AG10803 (cell line): ENCODE results near the gene BCR.
A peak's percentile ranks its signal among the peaks of the same experiment; 100 is the strongest.

Experiments used
- DNase-seq: peaks from one replicate; pipeline ENCODE4 v3.0.0; 2010; ENCODE audit warnings: low read depth
- H3K4me3 ChIP-seq: 2 replicates; pipeline ENCODE4 v1.5.1; 2011; ENCODE audit warnings: mild to moderate bottlenecking, low read length, control low read depth
- TF ChIP-seq, protein P1 (sequence below): conservative IDR thresholded peaks from 2 replicates; pipeline ENCODE4 v1.5.1; 2011; ENCODE audit warnings: mild to moderate bottlenecking, low read length, control low read depth, inconsistent platforms

Gene BCR

GRCh38 chr22:23176645-23177027 lies 3.7 kb upstream of the BCR start:
- TF ChIP-seq, protein P1, sequence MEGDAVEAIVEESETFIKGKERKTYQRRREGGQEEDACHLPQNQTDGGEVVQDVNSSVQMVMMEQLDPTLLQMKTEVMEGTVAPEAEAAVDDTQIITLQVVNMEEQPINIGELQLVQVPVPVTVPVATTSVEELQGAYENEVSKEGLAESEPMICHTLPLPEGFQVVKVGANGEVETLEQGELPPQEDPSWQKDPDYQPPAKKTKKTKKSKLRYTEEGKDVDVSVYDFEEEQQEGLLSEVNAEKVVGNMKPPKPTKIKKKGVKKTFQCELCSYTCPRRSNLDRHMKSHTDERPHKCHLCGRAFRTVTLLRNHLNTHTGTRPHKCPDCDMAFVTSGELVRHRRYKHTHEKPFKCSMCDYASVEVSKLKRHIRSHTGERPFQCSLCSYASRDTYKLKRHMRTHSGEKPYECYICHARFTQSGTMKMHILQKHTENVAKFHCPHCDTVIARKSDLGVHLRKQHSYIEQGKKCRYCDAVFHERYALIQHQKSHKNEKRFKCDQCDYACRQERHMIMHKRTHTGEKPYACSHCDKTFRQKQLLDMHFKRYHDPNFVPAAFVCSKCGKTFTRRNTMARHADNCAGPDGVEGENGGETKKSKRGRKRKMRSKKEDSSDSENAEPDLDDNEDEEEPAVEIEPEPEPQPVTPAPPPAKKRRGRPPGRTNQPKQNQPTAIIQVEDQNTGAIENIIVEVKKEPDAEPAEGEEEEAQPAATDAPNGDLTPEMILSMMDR = no peak
- no peak overlapping the region for H3K4me3 ChIP-seq
- DNase-seq = no peak

DNA sequence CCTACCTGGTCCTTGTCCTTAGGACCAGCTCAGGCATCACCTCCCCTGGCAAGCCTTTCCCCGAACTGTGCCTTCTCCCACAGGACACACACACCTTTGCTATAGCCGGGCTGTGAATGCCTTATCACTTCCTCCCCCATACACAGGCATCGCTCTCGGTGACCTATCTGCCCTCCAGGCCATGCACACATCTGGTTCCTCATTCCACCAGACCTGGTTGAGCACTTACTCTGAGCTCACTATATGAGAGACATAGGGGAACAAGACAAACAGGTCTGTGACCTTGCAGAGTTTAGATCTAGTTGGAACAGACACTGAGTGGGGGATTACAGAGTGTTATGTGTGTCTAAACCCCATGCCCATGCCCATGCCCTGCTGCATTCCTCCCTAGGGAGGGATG lies 3.1 kb upstream of the BCR start:
- no peak for DNase-seq
- H3K4me3 ChIP-seq = no peak overlapping the region
- TF ChIP-seq, protein P1 = no peak

DNA sequence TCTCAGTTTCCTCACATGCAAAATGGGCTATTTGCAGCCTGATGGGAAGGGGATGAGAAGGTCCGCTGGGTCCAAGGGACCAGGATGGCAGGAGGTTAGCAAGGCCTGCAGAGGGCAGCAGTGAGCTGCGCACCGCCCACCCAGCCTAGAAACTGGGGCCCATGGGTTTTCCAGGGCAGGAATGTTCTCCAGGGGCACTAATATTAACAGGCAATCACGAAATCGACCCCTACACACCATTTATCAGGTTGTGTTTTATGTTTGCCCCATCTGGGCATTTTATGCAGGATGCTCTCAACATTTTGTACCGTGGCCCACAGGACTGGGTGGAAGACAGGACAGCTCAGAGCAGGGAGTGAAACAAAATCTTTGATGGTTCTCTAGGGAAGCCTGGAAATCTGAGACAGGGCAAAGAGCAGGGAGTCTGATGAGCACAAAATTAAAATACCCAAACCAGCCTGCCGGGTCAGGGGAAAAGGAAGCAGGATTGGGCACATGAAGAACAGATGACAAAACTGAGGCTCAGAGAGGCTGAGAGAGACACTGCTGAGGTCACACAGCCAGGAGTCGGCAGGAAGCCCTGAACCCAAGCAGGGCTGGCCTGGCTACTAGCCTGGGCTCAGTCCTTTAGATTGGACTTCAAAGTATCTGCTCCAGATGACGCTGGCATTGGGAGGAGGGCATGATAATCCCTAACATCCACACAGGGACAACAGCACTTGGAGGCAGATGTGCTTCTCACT lies 1.6 kb upstream of the BCR start:
- TF ChIP-seq, protein P1 = peak; percentile 97
- H3K4me3 ChIP-seq = no peak overlapping the region
- DNase-seq = peak; percentile 34

- TF ChIP-seq, protein P1 = no peak
- no peak for DNase-seq
- peak overlapping the region; percentile 61 for H3K4me3 ChIP-seq
Measured at GRCh38 chr22:23179381-23180299, 669 bp upstream of the BCR start.

DNA sequence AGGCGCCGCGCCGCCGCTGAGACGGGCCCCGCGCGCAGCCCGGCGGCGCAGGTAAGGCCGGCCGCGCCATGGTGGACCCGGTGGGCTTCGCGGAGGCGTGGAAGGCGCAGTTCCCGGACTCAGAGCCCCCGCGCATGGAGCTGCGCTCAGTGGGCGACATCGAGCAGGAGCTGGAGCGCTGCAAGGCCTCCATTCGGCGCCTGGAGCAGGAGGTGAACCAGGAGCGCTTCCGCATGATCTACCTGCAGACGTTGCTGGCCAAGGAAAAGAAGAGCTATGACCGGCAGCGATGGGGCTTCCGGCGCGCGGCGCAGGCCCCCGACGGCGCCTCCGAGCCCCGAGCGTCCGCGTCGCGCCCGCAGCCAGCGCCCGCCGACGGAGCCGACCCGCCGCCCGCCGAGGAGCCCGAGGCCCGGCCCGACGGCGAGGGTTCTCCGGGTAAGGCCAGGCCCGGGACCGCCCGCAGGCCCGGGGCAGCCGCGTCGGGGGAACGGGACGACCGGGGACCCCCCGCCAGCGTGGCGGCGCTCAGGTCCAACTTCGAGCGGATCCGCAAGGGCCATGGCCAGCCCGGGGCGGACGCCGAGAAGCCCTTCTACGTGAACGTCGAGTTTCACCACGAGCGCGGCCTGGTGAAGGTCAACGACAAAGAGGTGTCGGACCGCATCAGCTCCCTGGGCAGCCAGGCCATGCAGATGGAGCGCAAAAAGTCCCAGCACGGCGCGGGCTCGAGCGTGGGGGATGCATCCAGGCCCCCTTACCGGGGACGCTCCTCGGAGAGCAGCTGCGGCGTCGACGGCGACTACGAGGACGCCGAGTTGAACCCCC lies 798 bp downstream of the BCR start:
- H3K4me3 ChIP-seq = peak overlapping the region; percentile 76
- DNase-seq = no peak
- TF ChIP-seq, protein P1 = no peak

DNA sequence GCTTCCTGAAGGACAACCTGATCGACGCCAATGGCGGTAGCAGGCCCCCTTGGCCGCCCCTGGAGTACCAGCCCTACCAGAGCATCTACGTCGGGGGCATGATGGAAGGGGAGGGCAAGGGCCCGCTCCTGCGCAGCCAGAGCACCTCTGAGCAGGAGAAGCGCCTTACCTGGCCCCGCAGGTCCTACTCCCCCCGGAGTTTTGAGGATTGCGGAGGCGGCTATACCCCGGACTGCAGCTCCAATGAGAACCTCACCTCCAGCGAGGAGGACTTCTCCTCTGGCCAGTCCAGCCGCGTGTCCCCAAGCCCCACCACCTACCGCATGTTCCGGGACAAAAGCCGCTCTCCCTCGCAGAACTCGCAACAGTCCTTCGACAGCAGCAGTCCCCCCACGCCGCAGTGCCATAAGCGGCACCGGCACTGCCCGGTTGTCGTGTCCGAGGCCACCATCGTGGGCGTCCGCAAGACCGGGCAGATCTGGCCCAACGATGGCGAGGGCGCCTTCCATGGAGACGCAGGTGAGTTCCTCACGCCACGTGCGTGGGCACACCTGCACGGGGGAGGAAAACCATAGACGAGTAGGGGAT lies 1.5 kb downstream of the BCR start:
- peak overlapping the region; percentile 76 for H3K4me3 ChIP-seq
- no peak for DNase-seq
- TF ChIP-seq, protein P1 = no peak
